ENCODE results near the gene RWDD1. TPM values are rescaled to one million over a fixed set of nuclear protein-coding genes. Genes with fewer than 3 reads are reported as not detected.
A peak's percentile ranks its signal among the peaks of the same experiment; 100 is the strongest.
"Not testable (repeated sequence)": the region's sequence is repeated elsewhere in the genome, so short reads cannot be mapped to it uniquely, and the experiment has no call there.

Gene RWDD1
- polyA plus RNA-seq, 1 donor = 54.1 TPM

GRCh38 chr6:116560130-116560529 is 11.2 kb upstream of the RWDD1 start:
- DNase-seq (ENCODE audit: low read depth) = no peak

- peak; percentile 48 for DNase-seq (ENCODE audit: low read depth)
These were observed 9.8 kb upstream of the RWDD1 start for GRCh38 chr6:116561377-116562018.

GRCh38 chr6:116562019-116562403 is 9.3 kb upstream of the RWDD1 start:
- no peak for DNase-seq (ENCODE audit: low read depth)

- no peak for DNase-seq (ENCODE audit: low read depth)
These were observed 8.7 kb upstream of the RWDD1 start for GRCh38 chr6:116562614-116563013.

- no peak for DNase-seq (ENCODE audit: low read depth)
These were observed 7.5 kb upstream of the RWDD1 start for GRCh38 chr6:116563830-116564229.

GRCh38 chr6:116564311-116564710 is 7.0 kb upstream of the RWDD1 start:
- no peak for DNase-seq (ENCODE audit: low read depth)

GRCh38 chr6:116564921-116565872 is 6.1 kb upstream of the RWDD1 start:
- DNase-seq (ENCODE audit: low read depth) = no peak

- DNase-seq (ENCODE audit: low read depth) = no peak
These were observed 3.2 kb upstream of the RWDD1 start for GRCh38 chr6:116568111-116568510.

GRCh38 chr6:116568821-116569755 is 2.2 kb upstream of the RWDD1 start:
- DNase-seq (ENCODE audit: low read depth) = no peak

- no peak for DNase-seq (ENCODE audit: low read depth)
These were observed 338 bp downstream of the RWDD1 start for GRCh38 chr6:116571683-116572000.

GRCh38 chr6:116572162-116572561 is 858 bp downstream of the RWDD1 start:
- DNase-seq (ENCODE audit: low read depth) = no peak

- DNase-seq (ENCODE audit: low read depth) = no peak
These were observed 3.9 kb downstream of the RWDD1 start for GRCh38 chr6:116575227-116575626.

- no peak for DNase-seq (ENCODE audit: low read depth)
These were observed 6.2 kb downstream of the RWDD1 start for GRCh38 chr6:116577486-116577885.

- no peak for DNase-seq (ENCODE audit: low read depth)
These were observed 7.0 kb downstream of the RWDD1 start for GRCh38 chr6:116578335-116578734.

GRCh38 chr6:116579143-116579542 is 7.8 kb downstream of the RWDD1 start:
- DNase-seq (ENCODE audit: low read depth) = no peak

GRCh38 chr6:116580198-116580597 is 8.9 kb downstream of the RWDD1 start:
- DNase-seq (ENCODE audit: low read depth) = no peak

- no peak for DNase-seq (ENCODE audit: low read depth)
These were observed 15.0 kb downstream of the RWDD1 start for GRCh38 chr6:116586276-116586675.

- no peak for DNase-seq (ENCODE audit: low read depth)
These were observed 15.4 kb downstream of the RWDD1 start for GRCh38 chr6:116586738-116587137.

GRCh38 chr6:116595247-116595646 is 23.9 kb downstream of the RWDD1 start:
- no peak for DNase-seq (ENCODE audit: low read depth)

GRCh38 chr6:116596815-116597214 is 25.5 kb downstream of the RWDD1 start:
- no peak for DNase-seq (ENCODE audit: low read depth)

- DNase-seq (ENCODE audit: low read depth) = not testable (repeated sequence)
These were observed 32.6 kb downstream of the RWDD1 start for GRCh38 chr6:116603916-116604315.

GRCh38 chr6:116604868-116605267 is 33.6 kb downstream of the RWDD1 start:
- DNase-seq (ENCODE audit: low read depth) = not testable (repeated sequence)
